ENCODE measurements around the gene SNX20.

Gene SNX20

GRCh38 chr16:50645563-50646220, 35.4 kb downstream of the SNX20 start:
- TF ChIP-seq ZNF274 (IDR thresholded peaks at IDR 0.05; ENCODE audit: low read depth, low read length), result no peak
- H3K4me3 ChIP-seq (ENCODE audit: low read length), result no peak overlapping the region

- TF ChIP-seq ZNF274 (IDR thresholded peaks at IDR 0.05; ENCODE audit: low read depth, low read length), result no peak
- H3K4me3 ChIP-seq (ENCODE audit: low read length), result no peak overlapping the region
Measured at GRCh38 chr16:50644729-50645128, 36.4 kb downstream of the SNX20 start.

GRCh38 chr16:50644245-50644644, 36.9 kb downstream of the SNX20 start:
- no peak for TF ChIP-seq ZNF274 (IDR thresholded peaks at IDR 0.05; ENCODE audit: low read depth, low read length)

GRCh38 chr16:50643192-50643591, 37.9 kb downstream of the SNX20 start:
- no peak overlapping the region for H3K4me3 ChIP-seq (ENCODE audit: low read length)
- no peak for TF ChIP-seq ZNF274 (IDR thresholded peaks at IDR 0.05; ENCODE audit: low read depth, low read length)

More at GRCh38 chr16:50644245-50644644, 36.9 kb downstream of the SNX20 start:
- H3K4me3 ChIP-seq (ENCODE audit: low read length), result no peak overlapping the region

- no peak overlapping the region for H3K4me3 ChIP-seq (ENCODE audit: low read length)
Measured at GRCh38 chr16:50642349-50642748, 38.8 kb downstream of the SNX20 start.

GRCh38 chr16:50641818-50642187, 39.3 kb downstream of the SNX20 start:
- no peak overlapping the region for H3K4me3 ChIP-seq (ENCODE audit: low read length)
- TF ChIP-seq ZNF274 (IDR thresholded peaks at IDR 0.05; ENCODE audit: low read depth, low read length), result no peak

More at GRCh38 chr16:50642349-50642748, 38.8 kb downstream of the SNX20 start:
- TF ChIP-seq ZNF274 (IDR thresholded peaks at IDR 0.05; ENCODE audit: low read depth, low read length), result no peak

- H3K4me3 ChIP-seq (ENCODE audit: low read length), result no peak overlapping the region
- TF ChIP-seq ZNF274 (IDR thresholded peaks at IDR 0.05; ENCODE audit: low read depth, low read length), result no peak
Measured at GRCh38 chr16:50640919-50641817, 39.9 kb downstream of the SNX20 start.

- no peak for TF ChIP-seq ZNF274 (IDR thresholded peaks at IDR 0.05; ENCODE audit: low read depth, low read length)
- H3K4me3 ChIP-seq (ENCODE audit: low read length), result no peak overlapping the region
Measured at GRCh38 chr16:50640391-50640790, 40.7 kb downstream of the SNX20 start.

GRCh38 chr16:50638816-50639670, 42.1 kb downstream of the SNX20 start:
- H3K4me3 ChIP-seq (ENCODE audit: low read length), result no peak overlapping the region
- TF ChIP-seq ZNF274 (IDR thresholded peaks at IDR 0.05; ENCODE audit: low read depth, low read length), result no peak

- no peak for TF ChIP-seq ZNF274 (IDR thresholded peaks at IDR 0.05; ENCODE audit: low read depth, low read length)
- no peak overlapping the region for H3K4me3 ChIP-seq (ENCODE audit: low read length)
Measured at GRCh38 chr16:50637716-50638602, 43.2 kb downstream of the SNX20 start.

GRCh38 chr16:50636753-50637374, 44.2 kb downstream of the SNX20 start:
- no peak for TF ChIP-seq ZNF274 (IDR thresholded peaks at IDR 0.05; ENCODE audit: low read depth, low read length)
- no peak overlapping the region for H3K4me3 ChIP-seq (ENCODE audit: low read length)

GRCh38 chr16:50635505-50636392, 45.4 kb downstream of the SNX20 start:
- no peak overlapping the region for H3K4me3 ChIP-seq (ENCODE audit: low read length)
- no peak for TF ChIP-seq ZNF274 (IDR thresholded peaks at IDR 0.05; ENCODE audit: low read depth, low read length)
